Gastroesophageal sphincter (tissue), 4 donors: Measurements from ENCODE around the gene TAF1C. TPM values are rescaled to one million over a fixed set of nuclear protein-coding genes. Genes with fewer than 3 reads are reported as not detected.

ENCODE experiments used
- ATAC-seq: fragments of 150-250 bp; one replicate; pipeline ENCODE4 v1.9.1; 2016; ENCODE audit warnings: mild to moderate bottlenecking, moderate library complexity
- H3K27ac ChIP-seq, 4 donors: fragments of 200-600 bp; sonication (generic) in 3 of 4; 1 replicate in 3 of 4; 2 replicates in 1 of 4; pipeline ENCODE4 v1.5.1; 2016 to 2019
- H3K27me3 ChIP-seq: fragments of 200-600 bp; sonication (generic); one replicate; pipeline ENCODE4 v1.5.1; 2019
- H3K36me3 ChIP-seq, 2 donors: fragments of 200-600 bp; sonication (generic); one replicate each; pipeline ENCODE4 v1.5.1; 2019; ENCODE audit warnings: control low read depth in 1 of 2
- H3K4me1 ChIP-seq, 3 donors: fragments of 200-600 bp; sonication (generic); 1 replicate in 2 of 3; 2 replicates in 1 of 3; pipeline ENCODE4 v1.5.1; 2016 to 2019; ENCODE audit warnings: control low read depth in 2 of 3
- H3K4me3 ChIP-seq, 2 donors: fragments of 200-600 bp; sonication (generic); one replicate each; pipeline ENCODE4 v1.5.1; 2019; ENCODE audit warnings: mild to moderate bottlenecking in 1 of 2, moderate library complexity in 1 of 2
- H3K9me3 ChIP-seq, 3 donors: fragments of 200-600 bp; sonication (generic); one replicate each; pipeline ENCODE4 v1.5.1; 2017 to 2019; ENCODE audit warnings: control low read depth in 2 of 3
- EP300 ChIP-seq: sonication (generic); formaldehyde crosslinking; IDR thresholded peaks from one replicate; pipeline ENCODE4 v1.6.1; 2017; ENCODE audit warnings: antibody characterized with exemption, mild to moderate bottlenecking
- POLR2A ChIP-seq, 2 donors: fragments of 450-650 bp; IDR thresholded peaks; one replicate each; pipeline ENCODE4 v1.6.1; 2017; ENCODE audit warnings: antibody characterized with exemption in 2 of 2, mild to moderate bottlenecking in 2 of 2, moderate library complexity in 1 of 2
- POLR2AphosphoS5 ChIP-seq: sonication (generic); formaldehyde crosslinking; IDR thresholded peaks from one replicate; pipeline ENCODE4 v1.6.1; 2017; ENCODE audit warnings: antibody characterized with exemption
- WGBS, 2 donors: methylation state at CpG; one replicate each; pipeline ENCODE4 v1.1.5; 2018; ENCODE audit warnings: low coverage in 1 of 2; 5-methylcytosine and 5-hydroxymethylcytosine counted together
- total RNA-seq, 4 donors: library from RNA; depleted of rRNA; stranded (reverse); fragments of >200 nt; gene quantifications; one replicate each; pipeline ENCODE4 v1.1.0, GENCODE V29; 2016
- TF ChIP-seq, protein P1 (sequence below), 4 experiments: fragments of 200-600 bp in 2 of 4; fragments of 450-650 bp in 2 of 4; sonication (generic) in 1 of 4; IDR thresholded peaks; one replicate each; pipeline ENCODE4 v1.5.1; 2017 to 2019; ENCODE audit warnings: antibody characterized with exemption in 4 of 4, mild to moderate bottlenecking in 2 of 4, moderate library complexity in 2 of 4

TAF1C gene
- total RNA-seq, 4 donors from 2014 or later: 16.1 to 51.4 (median 33.2) TPM

DNA sequence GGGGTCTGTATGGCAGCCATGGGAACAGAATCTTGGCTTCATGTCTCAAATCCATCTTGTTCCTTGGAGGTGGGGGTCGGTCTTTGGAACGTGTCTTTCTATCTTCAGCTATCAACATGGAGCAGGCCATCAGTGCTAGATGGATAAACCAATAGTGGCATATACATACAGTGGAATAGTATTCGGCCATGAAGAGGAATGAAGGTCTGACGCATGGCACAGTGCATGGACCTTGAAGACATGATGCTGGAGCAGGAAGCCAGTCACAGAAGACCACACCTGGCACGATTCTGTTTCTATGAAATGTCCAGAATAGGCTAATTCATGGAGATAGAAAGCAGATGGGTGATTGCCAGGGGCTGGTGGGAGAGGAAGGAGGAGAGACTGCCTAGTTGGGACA is 45.2 kb upstream of the TAF1C start:
- TF ChIP-seq POLR2A (IDR thresholded peaks at IDR 0.05) (no peak), EP300 (no peak), POLR2AphosphoS5 (no peak)
- TF ChIP-seq, protein P1, sequence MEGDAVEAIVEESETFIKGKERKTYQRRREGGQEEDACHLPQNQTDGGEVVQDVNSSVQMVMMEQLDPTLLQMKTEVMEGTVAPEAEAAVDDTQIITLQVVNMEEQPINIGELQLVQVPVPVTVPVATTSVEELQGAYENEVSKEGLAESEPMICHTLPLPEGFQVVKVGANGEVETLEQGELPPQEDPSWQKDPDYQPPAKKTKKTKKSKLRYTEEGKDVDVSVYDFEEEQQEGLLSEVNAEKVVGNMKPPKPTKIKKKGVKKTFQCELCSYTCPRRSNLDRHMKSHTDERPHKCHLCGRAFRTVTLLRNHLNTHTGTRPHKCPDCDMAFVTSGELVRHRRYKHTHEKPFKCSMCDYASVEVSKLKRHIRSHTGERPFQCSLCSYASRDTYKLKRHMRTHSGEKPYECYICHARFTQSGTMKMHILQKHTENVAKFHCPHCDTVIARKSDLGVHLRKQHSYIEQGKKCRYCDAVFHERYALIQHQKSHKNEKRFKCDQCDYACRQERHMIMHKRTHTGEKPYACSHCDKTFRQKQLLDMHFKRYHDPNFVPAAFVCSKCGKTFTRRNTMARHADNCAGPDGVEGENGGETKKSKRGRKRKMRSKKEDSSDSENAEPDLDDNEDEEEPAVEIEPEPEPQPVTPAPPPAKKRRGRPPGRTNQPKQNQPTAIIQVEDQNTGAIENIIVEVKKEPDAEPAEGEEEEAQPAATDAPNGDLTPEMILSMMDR (IDR thresholded peaks at IDR 0.05): no peak
- Histone ChIP-seq H3K36me3 (no peaks in the 10 kb centered on the region), H3K9me3 (no peaks in the 10 kb centered on the region), H3K27me3 (no peaks in the 10 kb centered on the region), H3K4me1 (peaks cover 0 to 26% (median 8%) of the 10 kb centered on the region in 3 donors), H3K4me3 (no peak overlapping the region), H3K27ac (no peak overlapping the region)
- no peak for ATAC-seq
- WGBS, 2 donors: 79 to 82% methylated on average over 3 to 4 of the region's 5 CpGs

DNA sequence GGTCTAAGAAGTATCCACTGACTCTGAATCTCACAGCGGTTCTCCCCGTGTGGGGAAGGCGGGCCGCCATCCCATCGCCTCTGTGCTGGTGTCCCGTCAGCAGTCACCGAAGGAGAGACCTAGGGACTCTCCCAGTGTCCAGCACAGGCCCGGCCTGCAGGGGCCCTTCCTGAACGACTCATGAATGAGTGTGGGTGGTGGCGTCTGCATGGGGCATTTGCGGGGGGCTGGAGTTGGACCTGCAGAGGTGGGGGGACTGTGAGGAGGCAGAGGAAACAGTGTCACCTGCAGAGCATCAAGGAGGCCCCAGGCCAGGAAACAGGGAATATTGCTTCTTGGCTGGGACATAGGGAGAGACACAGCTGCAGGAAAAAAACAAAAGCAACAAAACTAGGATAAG is 42.6 kb upstream of the TAF1C start:
- 94% methylated on average over 6 of the region's 11 CpGs; no CpG with 5 or more reads in 1 of the 2 donors for WGBS, 2 donors
- H3K36me3 ChIP-seq: no peaks in the 10 kb centered on the region
- no peaks in the 10 kb centered on the region for H3K27me3 ChIP-seq
- no peak overlapping the region for H3K27ac ChIP-seq
- no peak for ATAC-seq
- no peak overlapping the region for H3K4me3 ChIP-seq
- peaks cover 0 to 16% (median 8%) of the 10 kb centered on the region in 3 donors for H3K4me1 ChIP-seq
- no peaks in the 10 kb centered on the region for H3K9me3 ChIP-seq
- no peak for TF ChIP-seq POLR2AphosphoS5
- TF ChIP-seq EP300: no peak
- TF ChIP-seq, protein P1 (IDR thresholded peaks at IDR 0.05): no peak
- no peak for TF ChIP-seq POLR2A (IDR thresholded peaks at IDR 0.05)

DNA sequence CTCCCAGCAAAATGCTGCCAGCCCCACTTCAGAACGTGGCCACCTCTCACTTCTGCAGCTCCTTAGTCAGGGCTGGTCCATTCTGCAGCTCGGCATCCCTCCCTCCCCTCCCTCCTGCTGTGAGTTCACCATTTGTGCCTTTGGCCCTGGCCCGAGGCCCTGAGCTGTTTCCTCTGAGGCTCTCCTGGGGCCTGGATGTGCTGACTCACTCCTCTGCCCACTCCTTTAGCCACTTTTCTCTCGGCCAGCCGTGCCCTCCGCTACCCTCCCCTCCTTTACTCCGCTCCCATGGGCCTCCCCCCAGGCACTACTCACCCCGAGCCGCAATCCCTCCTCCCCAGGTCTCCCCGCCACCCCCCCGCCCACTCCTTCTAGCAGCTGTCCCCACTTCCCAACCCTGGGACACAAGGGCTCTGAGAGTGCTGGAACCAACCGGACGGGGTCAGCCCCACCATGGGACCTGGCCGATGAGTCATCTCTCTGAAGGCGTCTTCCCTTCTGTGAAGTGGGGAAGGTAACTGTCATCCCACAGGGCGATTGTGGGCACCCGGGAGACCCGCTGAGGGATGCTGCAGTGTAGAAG is 41.5 kb upstream of the TAF1C start:
- TF ChIP-seq, protein P1 (IDR thresholded peaks at IDR 0.05): no peak
- TF ChIP-seq POLR2AphosphoS5 (no peak), POLR2A (IDR thresholded peaks at IDR 0.05) (no peak), EP300 (no peak)
- H3K4me3 ChIP-seq: peak overlapping the region in 1 of 2 donors; percentile 7
- no peaks in the 10 kb centered on the region for H3K9me3 ChIP-seq
- peaks cover 0 to 12% (median 8%) of the 10 kb centered on the region in 3 donors for H3K4me1 ChIP-seq
- H3K27ac ChIP-seq: peak overlapping the region in 2 of 4 donors; percentile 5 to 36
- no peaks in the 10 kb centered on the region for H3K27me3 ChIP-seq
- no peaks in the 10 kb centered on the region for H3K36me3 ChIP-seq
- ATAC-seq: peak; percentile 89
- 7% methylated on average over 5 of the region's 18 CpGs; no CpG with 5 or more reads in 1 of the 2 donors for WGBS, 2 donors

DNA sequence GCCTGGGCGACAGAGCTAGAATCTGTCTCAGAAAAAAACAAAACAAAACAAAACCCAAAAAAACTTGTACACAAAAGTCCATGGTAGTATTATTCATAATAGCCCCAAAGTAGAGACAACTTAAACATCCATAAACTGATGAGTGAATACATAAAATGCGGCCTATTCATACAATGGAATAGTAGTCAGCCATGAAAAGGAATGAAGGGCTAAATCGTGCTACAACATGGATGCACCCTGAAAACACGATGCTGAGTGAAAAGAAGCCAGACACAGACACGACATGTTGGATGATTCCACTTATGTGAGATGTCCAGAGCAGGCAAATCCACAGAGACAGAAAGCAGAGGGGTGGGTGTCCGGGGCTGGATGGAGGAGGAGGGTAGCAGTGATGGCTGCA is 40.7 kb upstream of the TAF1C start:
- no peak for ATAC-seq
- no peak overlapping the region for H3K4me3 ChIP-seq
- WGBS, 2 donors: 83 to 89% methylated on average over 5 to 6 of the region's 6 CpGs

More for the DNA sequence above, 40.7 kb upstream of the TAF1C start:
- no peaks in the 10 kb centered on the region for H3K9me3 ChIP-seq
- H3K27me3 ChIP-seq: no peaks in the 10 kb centered on the region
- no peak overlapping the region for H3K27ac ChIP-seq
- TF ChIP-seq EP300 (no peak), POLR2A (IDR thresholded peaks at IDR 0.05) (no peak), POLR2AphosphoS5 (no peak)
- TF ChIP-seq, protein P1 (IDR thresholded peaks at IDR 0.05): no peak
- peaks cover 0 to 12% (median 8%) of the 10 kb centered on the region in 3 donors for H3K4me1 ChIP-seq
- H3K36me3 ChIP-seq: no peaks in the 10 kb centered on the region
